ENCODE results near the gene PLEKHA1.

Gene PLEKHA1

GRCh38 chr10:122373721-122374120, 787 bp upstream of the PLEKHA1 start:
- TF ChIP-seq REST (IDR thresholded peaks at IDR 0.05; ENCODE audit: insufficient read depth in 1 of 2, low read depth in 2 of 2, low read length in 2 of 2) (no peak), TAF1 (IDR thresholded peaks at IDR 0.05; ENCODE audit: borderline replicate concordance, insufficient read depth, low read length) (no peak), POLR2AphosphoS5 (IDR thresholded peaks at IDR 0.05; ENCODE audit: low read depth, low read length) (no peak), SIN3A (IDR thresholded peaks at IDR 0.05; ENCODE audit: borderline replicate concordance, insufficient read depth, low read length) (no peak), FOXP2 (optimal IDR thresholded peaks at IDR 0.05; ENCODE audit: borderline replicate concordance, extremely low read depth, extremely low read length, insufficient read depth) (no peak)

- TF ChIP-seq POLR2AphosphoS5 (IDR thresholded peaks at IDR 0.05; ENCODE audit: low read depth, low read length), result no peak
- TF ChIP-seq FOXP2 (optimal IDR thresholded peaks at IDR 0.05; ENCODE audit: borderline replicate concordance, extremely low read depth, extremely low read length, insufficient read depth), result peak; percentile 7
These were observed 561 bp downstream of the PLEKHA1 start for GRCh38 chr10:122374859-122375678.

- TF ChIP-seq TAF1 (IDR thresholded peaks at IDR 0.05; ENCODE audit: borderline replicate concordance, insufficient read depth, low read length), result no peak
- TF ChIP-seq SIN3A (IDR thresholded peaks at IDR 0.05; ENCODE audit: borderline replicate concordance, insufficient read depth, low read length), result no peak
- no peak for TF ChIP-seq FOXP2 (optimal IDR thresholded peaks at IDR 0.05; ENCODE audit: borderline replicate concordance, extremely low read depth, extremely low read length, insufficient read depth)
- no peak for TF ChIP-seq POLR2AphosphoS5 (IDR thresholded peaks at IDR 0.05; ENCODE audit: low read depth, low read length)
- TF ChIP-seq REST (IDR thresholded peaks at IDR 0.05; ENCODE audit: insufficient read depth in 1 of 2, low read depth in 2 of 2, low read length in 2 of 2), result no peak
These were observed 1.2 kb downstream of the PLEKHA1 start for GRCh38 chr10:122375679-122376160.

- TF ChIP-seq REST (IDR thresholded peaks at IDR 0.05; ENCODE audit: insufficient read depth in 1 of 2, low read depth in 2 of 2, low read length in 2 of 2) (no peak), TAF1 (IDR thresholded peaks at IDR 0.05; ENCODE audit: borderline replicate concordance, insufficient read depth, low read length) (no peak), FOXP2 (optimal IDR thresholded peaks at IDR 0.05; ENCODE audit: borderline replicate concordance, extremely low read depth, extremely low read length, insufficient read depth) (no peak), SIN3A (IDR thresholded peaks at IDR 0.05; ENCODE audit: borderline replicate concordance, insufficient read depth, low read length) (no peak), POLR2AphosphoS5 (IDR thresholded peaks at IDR 0.05; ENCODE audit: low read depth, low read length) (no peak)
These were observed 2.0 kb downstream of the PLEKHA1 start for GRCh38 chr10:122376364-122376961.

GRCh38 chr10:122379041-122379440, 4.5 kb downstream of the PLEKHA1 start:
- TF ChIP-seq REST (IDR thresholded peaks at IDR 0.05; ENCODE audit: insufficient read depth in 1 of 2, low read depth in 2 of 2, low read length in 2 of 2), result no peak
- TF ChIP-seq POLR2AphosphoS5 (IDR thresholded peaks at IDR 0.05; ENCODE audit: low read depth, low read length), result no peak
- TF ChIP-seq FOXP2 (optimal IDR thresholded peaks at IDR 0.05; ENCODE audit: borderline replicate concordance, extremely low read depth, extremely low read length, insufficient read depth), result no peak
- no peak for TF ChIP-seq TAF1 (IDR thresholded peaks at IDR 0.05; ENCODE audit: borderline replicate concordance, insufficient read depth, low read length)
- TF ChIP-seq SIN3A (IDR thresholded peaks at IDR 0.05; ENCODE audit: borderline replicate concordance, insufficient read depth, low read length), result no peak

All from PFSK-1 (cell line).